OCI-LY1 (cell line): Measurements from ENCODE around the gene DHX8.
"Not testable (repeated sequence)": the region's sequence is repeated elsewhere in the genome, so short reads cannot be mapped to it uniquely, and the experiment has no call there.

Experiments used
- H2AFZ ChIP-seq: fragments of 200-600 bp; sonication (generic), shearing (Covaris generic); 2 replicates; pipeline ENCODE4 v1.6.0; 2014; ENCODE audit warnings: antibody characterized with exemption, mild to moderate bottlenecking, low read length
- H3F3A ChIP-seq: fragments of 200-600 bp; sonication (generic), shearing (Covaris generic); 2 replicates; pipeline ENCODE4 v1.6.0; 2014; ENCODE audit warnings: mild to moderate bottlenecking, antibody characterized with exemption, low read length, moderate library complexity; ENCODE audit not compliant: insufficient read depth
- H3K27ac ChIP-seq: fragments of 200-600 bp; sonication (generic); 2 replicates; pipeline ENCODE4 v1.5.1; 2014; ENCODE audit warnings: low read length, mixed run types, mild to moderate bottlenecking, low read depth; ENCODE audit not compliant: poor library complexity, severe bottlenecking
- H3K27me3 ChIP-seq: fragments of 200-600 bp; sonication (generic); 2 replicates; pipeline ENCODE4 v1.6.0; 2014; ENCODE audit warnings: antibody characterized with exemption, mild to moderate bottlenecking, low read length, moderate library complexity; ENCODE audit not compliant: insufficient read depth
- H3K36me3 ChIP-seq: fragments of 200-600 bp; sonication (generic); 2 replicates; pipeline ENCODE4 v1.6.1; 2014; ENCODE audit warnings: mild to moderate bottlenecking, antibody characterized with exemption, low read length, moderate library complexity, mixed read lengths; ENCODE audit not compliant: insufficient read depth
- H3K4me1 ChIP-seq: fragments of 200-600 bp; sonication (generic); 2 replicates; pipeline ENCODE4 v1.5.1; 2014; ENCODE audit warnings: mild to moderate bottlenecking, low read length, moderate library complexity; ENCODE audit not compliant: insufficient read depth, severe bottlenecking
- H3K4me2 ChIP-seq: fragments of 200-600 bp; sonication (generic), shearing (Covaris generic); 2 replicates; pipeline ENCODE4 v1.6.1; 2014; ENCODE audit warnings: low read length
- H3K4me3 ChIP-seq: fragments of 200-600 bp; sonication (generic); 2 replicates; pipeline ENCODE4 v1.5.1; 2014; ENCODE audit warnings: low read length, low read depth, mild to moderate bottlenecking, mixed read lengths; ENCODE audit not compliant: poor library complexity, severe bottlenecking
- H3K79me2 ChIP-seq: fragments of 200-600 bp; shearing (Covaris generic); 2 replicates; pipeline ENCODE4 v1.6.1; 2016; ENCODE audit warnings: mixed run types, low read length, mixed read lengths; ENCODE audit not compliant: insufficient read depth
- H3K9ac ChIP-seq: fragments of 200-600 bp; sonication (generic), shearing (Covaris generic); 2 replicates; pipeline ENCODE4 v1.6.1; 2014; ENCODE audit warnings: mild to moderate bottlenecking, low read length, mixed read lengths
- H3K9me2 ChIP-seq: fragments of 200-600 bp; sonication (generic), shearing (Covaris generic); 2 replicates; pipeline ENCODE4 v1.6.1; 2014; ENCODE audit warnings: low read depth, mild to moderate bottlenecking, low read length, mixed read lengths
- H3K9me3 ChIP-seq: fragments of 200-600 bp; shearing (Covaris generic); 2 replicates; pipeline ENCODE4 v1.6.1; 2014; ENCODE audit warnings: low read length, mixed read lengths
- H4K20me1 ChIP-seq: fragments of 200-600 bp; sonication (generic), shearing (Covaris generic); 2 replicates; pipeline ENCODE4 v1.6.0; 2016; ENCODE audit warnings: mild to moderate bottlenecking, low read length; ENCODE audit not compliant: insufficient read depth
- EZH2 ChIP-seq: fragments of 200-600 bp; sonication (generic), shearing (Covaris generic); IDR thresholded peaks from 2 replicates; pipeline ENCODE4 v1.8.0; 2017; ENCODE audit warnings: borderline replicate concordance, mixed run types, mild to moderate bottlenecking, antibody characterized with exemption, low read length, moderate library complexity, mixed read lengths
- TF ChIP-seq, protein P1 (sequence below): fragments of 200-600 bp; sonication (generic), shearing (Covaris generic); IDR thresholded peaks from 2 replicates; pipeline ENCODE4 v1.5.1; 2017; ENCODE audit warnings: mild to moderate bottlenecking, antibody characterized with exemption, low read length, moderate library complexity, mixed read lengths

Gene DHX8

DNA sequence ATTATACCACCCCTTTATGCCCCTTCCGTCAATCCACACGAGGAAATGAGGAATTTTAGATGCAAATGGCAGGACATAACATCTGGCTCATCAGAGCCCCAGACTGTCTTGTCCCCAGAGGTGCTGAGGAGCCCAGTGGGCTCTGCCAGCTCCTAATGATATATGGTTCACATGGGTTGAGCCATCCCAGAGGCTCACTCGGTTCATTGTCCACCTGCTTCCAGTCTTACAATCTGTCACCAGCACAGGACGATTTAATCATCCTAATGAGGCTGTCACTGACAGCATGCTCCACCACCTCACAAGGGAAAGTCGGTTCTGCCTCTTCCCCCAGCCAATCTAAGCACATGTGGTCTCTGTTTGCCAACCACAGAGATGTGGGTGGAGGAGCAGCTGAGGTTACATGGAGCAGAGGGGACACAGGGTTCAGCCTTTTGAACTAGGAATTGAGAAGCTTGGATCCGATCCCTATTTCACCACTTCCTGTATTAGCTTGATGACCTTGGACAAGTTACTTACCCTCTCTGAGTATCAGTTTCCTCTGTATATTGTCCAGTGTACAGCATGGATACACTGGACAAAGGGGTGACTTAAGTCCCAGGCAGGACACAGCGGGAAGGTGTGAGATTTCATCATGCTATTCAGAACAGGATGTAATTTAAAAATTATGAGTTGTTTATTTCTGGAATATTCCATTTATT is 27.0 kb upstream of the DHX8 start:
- Histone ChIP-seq H3K79me2 (no peaks in the 10 kb centered on the region), H3K9me3 (no peaks in the 10 kb centered on the region), H3K9me2 (no peaks in the 10 kb centered on the region), H3K27me3 (no peaks in the 10 kb centered on the region), H3K4me2 (no peak overlapping the region), H3K9ac (no peak overlapping the region), H3K27ac (no peak overlapping the region), H4K20me1 (no peaks in the 10 kb centered on the region), H3K36me3 (no peaks in the 10 kb centered on the region), H3K4me1 (no peaks in the 10 kb centered on the region), H2AFZ (no peak overlapping the region), H3K4me3 (no peak overlapping the region), H3F3A (no peaks in the 10 kb centered on the region)
- TF ChIP-seq EZH2: no peak
- TF ChIP-seq, protein P1, sequence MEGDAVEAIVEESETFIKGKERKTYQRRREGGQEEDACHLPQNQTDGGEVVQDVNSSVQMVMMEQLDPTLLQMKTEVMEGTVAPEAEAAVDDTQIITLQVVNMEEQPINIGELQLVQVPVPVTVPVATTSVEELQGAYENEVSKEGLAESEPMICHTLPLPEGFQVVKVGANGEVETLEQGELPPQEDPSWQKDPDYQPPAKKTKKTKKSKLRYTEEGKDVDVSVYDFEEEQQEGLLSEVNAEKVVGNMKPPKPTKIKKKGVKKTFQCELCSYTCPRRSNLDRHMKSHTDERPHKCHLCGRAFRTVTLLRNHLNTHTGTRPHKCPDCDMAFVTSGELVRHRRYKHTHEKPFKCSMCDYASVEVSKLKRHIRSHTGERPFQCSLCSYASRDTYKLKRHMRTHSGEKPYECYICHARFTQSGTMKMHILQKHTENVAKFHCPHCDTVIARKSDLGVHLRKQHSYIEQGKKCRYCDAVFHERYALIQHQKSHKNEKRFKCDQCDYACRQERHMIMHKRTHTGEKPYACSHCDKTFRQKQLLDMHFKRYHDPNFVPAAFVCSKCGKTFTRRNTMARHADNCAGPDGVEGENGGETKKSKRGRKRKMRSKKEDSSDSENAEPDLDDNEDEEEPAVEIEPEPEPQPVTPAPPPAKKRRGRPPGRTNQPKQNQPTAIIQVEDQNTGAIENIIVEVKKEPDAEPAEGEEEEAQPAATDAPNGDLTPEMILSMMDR: no peak

DNA sequence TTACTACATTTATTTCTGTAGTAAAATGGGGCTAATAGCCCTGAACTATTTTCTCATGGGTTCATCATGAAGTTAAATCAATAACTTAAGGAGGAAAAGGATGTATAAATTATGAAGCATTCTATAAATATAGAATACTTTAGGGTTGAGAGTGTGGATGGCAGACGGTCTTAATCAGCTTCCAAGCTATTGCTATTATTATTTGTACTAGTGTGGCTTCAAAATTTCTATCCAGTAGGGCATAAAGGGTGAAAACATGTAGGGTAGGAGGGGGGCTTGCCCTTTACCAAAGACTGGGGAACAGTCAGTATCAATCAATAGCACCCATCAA is 26.4 kb upstream of the DHX8 start:
- no peak overlapping the region for H3K9ac ChIP-seq
- no peaks in the 10 kb centered on the region for H3K9me3 ChIP-seq
- no peaks in the 10 kb centered on the region for H4K20me1 ChIP-seq
- H3K4me3 ChIP-seq: no peak overlapping the region
- H3K4me2 ChIP-seq: no peak overlapping the region
- H3K9me2 ChIP-seq: no peaks in the 10 kb centered on the region
- H3K27me3 ChIP-seq: no peaks in the 10 kb centered on the region
- H3K36me3 ChIP-seq: no peaks in the 10 kb centered on the region
- H3F3A ChIP-seq: no peaks in the 10 kb centered on the region
- TF ChIP-seq, protein P1: no peak
- no peak for TF ChIP-seq EZH2
- no peaks in the 10 kb centered on the region for H3K4me1 ChIP-seq
- no peaks in the 10 kb centered on the region for H3K79me2 ChIP-seq
- no peak overlapping the region for H3K27ac ChIP-seq
- H2AFZ ChIP-seq: no peak overlapping the region

DNA sequence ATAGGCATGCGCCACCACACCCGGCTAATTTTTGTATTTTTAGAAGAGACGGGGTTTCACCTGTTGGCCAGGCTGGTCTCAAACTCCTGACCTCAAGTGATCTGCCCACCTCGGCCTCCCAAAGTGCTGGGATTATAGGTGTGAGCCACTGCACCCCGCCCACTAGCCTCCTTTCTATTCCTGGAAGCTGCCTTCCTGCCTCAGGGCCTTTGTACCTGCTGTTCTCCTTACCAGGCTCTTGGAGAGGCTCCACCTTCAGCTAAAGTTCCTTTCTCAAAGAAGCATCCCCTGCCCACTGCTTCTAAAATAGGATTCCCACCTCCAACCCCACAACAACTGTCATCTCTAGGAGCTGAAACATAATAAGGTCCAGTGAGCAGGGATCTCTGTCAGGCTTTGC is 23.9 kb upstream of the DHX8 start:
- not testable (repeated sequence) for H3K27me3 ChIP-seq, H4K20me1 ChIP-seq, H3K9ac ChIP-seq, H3K9me3 ChIP-seq, H3K4me1 ChIP-seq, H3K4me2 ChIP-seq, H3F3A ChIP-seq, H3K27ac ChIP-seq, H3K36me3 ChIP-seq, H3K4me3 ChIP-seq, H3K79me2 ChIP-seq, H2AFZ ChIP-seq, H3K9me2 ChIP-seq

DNA sequence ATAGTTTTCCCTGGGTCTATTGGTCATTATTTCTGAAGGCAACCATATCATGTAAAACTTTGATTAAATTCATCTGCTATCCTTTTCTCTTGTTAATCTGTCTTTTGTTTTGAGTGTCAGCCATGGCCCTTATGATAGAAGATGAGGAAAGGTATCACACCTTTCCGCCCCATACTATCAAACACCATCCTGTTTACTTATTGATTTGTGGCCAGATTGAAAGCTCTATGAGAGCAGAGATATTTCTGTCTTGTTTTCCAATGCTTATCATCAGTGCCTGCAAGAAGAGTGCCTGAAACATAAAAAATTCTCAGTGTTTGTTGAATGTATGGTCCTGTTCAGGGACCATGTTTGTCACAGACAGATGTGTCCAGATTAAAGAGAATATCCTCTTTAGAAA is 22.6 kb upstream of the DHX8 start:
- no peaks in the 10 kb centered on the region for H3K9me2 ChIP-seq
- no peaks in the 10 kb centered on the region for H3K27me3 ChIP-seq
- H3K4me3 ChIP-seq: no peak overlapping the region
- H3F3A ChIP-seq: no peaks in the 10 kb centered on the region
- H3K9me3 ChIP-seq: no peaks in the 10 kb centered on the region
- H3K4me2 ChIP-seq: no peak overlapping the region
- no peaks in the 10 kb centered on the region for H3K4me1 ChIP-seq
- no peak overlapping the region for H2AFZ ChIP-seq
- no peaks in the 10 kb centered on the region for H3K36me3 ChIP-seq
- no peak overlapping the region for H3K9ac ChIP-seq
- no peak overlapping the region for H3K27ac ChIP-seq
- TF ChIP-seq EZH2: no peak
- TF ChIP-seq, protein P1: no peak
- H3K79me2 ChIP-seq: no peaks in the 10 kb centered on the region
- no peaks in the 10 kb centered on the region for H4K20me1 ChIP-seq

DNA sequence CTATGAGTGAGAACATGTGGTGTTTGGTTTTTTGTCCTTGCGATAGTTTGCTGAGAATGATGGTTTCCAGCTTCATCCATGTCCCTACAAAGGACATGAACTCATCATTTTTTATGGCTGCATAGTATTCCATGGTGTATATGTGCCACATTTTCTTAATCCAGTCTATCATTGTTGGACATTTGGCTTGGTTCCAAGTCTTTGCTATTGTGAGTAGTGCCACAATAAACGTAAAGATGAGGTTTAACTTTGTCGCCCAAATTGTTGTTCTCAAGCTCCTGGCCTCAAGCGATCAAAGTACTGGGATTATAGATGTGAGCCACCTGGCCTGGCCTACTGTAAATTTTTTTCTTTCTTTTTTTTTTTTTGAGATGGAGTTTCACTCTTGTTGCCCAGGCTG is 21.2 kb upstream of the DHX8 start:
- H3K4me2 ChIP-seq, H3K9me3 ChIP-seq, H3K9ac ChIP-seq, H2AFZ ChIP-seq, H3K4me1 ChIP-seq, H3K27me3 ChIP-seq, H3K79me2 ChIP-seq, H3K36me3 ChIP-seq, H3K9me2 ChIP-seq, H3F3A ChIP-seq, H4K20me1 ChIP-seq, H3K27ac ChIP-seq, H3K4me3 ChIP-seq: not testable (repeated sequence)
